ENCODE measurements around the gene FIBP. TPM values are rescaled to one million over a fixed set of nuclear protein-coding genes. Genes with fewer than 3 reads are reported as not detected.

Gene FIBP
- total RNA-seq, 1 experiment from 2014 or later: 221 TPM

- BruUV-seq (replicated peaks): no TSS peak
Observed at GRCh38 chr11:65919141-65919572, 30.9 kb upstream of the FIBP start, which contains the start of gene DRAP1. Gene DRAP1 (plus strand): TSS chr11:65919426. CDS start chr11:65919502, 76 bp downstream.

GRCh38 chr11:65918211-65919140, 30.2 kb upstream of the FIBP start, which contains the start of gene C11orf68:
Gene C11orf68 (minus strand): TSS chr11:65919062. CDS start chr11:65919031, 31 bp downstream.
- peak within 1 kb of the TSS; percentile 93 for H3K27ac ChIP-seq (ENCODE audit: low read length)
- peak; percentile 9 for ATAC-seq
- CTCF ChIA-PET: interaction anchor here (0.6 kb wide), 1 partner anchor 18 kb away, joined by 3 read pairs; no protein-coding TSS in a partner anchor

More at GRCh38 chr11:65919141-65919572, 30.9 kb upstream of the FIBP start, which contains the start of gene DRAP1:
- POLR2A ChIA-PET (ENCODE audit: unreplicated experiment): interaction anchor here (0.6 kb wide), 2 partner anchors 28 to 31 kb away, joined by 3 to 13 read pairs; partner anchors contain the start of gene FIBP
- Histone ChIP-seq H3K36me3 (ENCODE audit: low read depth, low read length) (peaks cover 17% of the 10 kb centered on the region; the same call in 1 of the 2 replicates), H3K9me3 (ENCODE audit: low read length) (no peaks in the 10 kb centered on the region), H3K4me1 (ENCODE audit: insufficient read depth, low read length) (peaks cover 46% of the 10 kb centered on the region), H3K79me2 (ENCODE audit: low read length) (peaks cover 75% of the 10 kb centered on the region), H3K27me3 (ENCODE audit: low read length) (no peaks in the 10 kb centered on the region), H3K9ac (ENCODE audit: low read length) (peak within 1 kb of the TSS; percentile 92), H3K4me3 (ENCODE audit: low read length) (peak within 1 kb of the TSS; percentile 82), H3K9me2 (replicated peaks; ENCODE audit: low read length) (no peaks in the 10 kb centered on the region), H3F3A (ENCODE audit: low read length, unreplicated experiment) (peaks cover 8% of the 10 kb centered on the region), H3K27ac (ENCODE audit: low read length) (peak within 1 kb of the TSS; percentile 93), H3K4me2 (ENCODE audit: low read length) (peak within 1 kb of the TSS; percentile 93), H4K20me1 (ENCODE audit: low read length) (0 out of 2 replicates have a peak, but pooled peaks cover 6% of the 10 kb centered on the region), H2AFZ (ENCODE audit: low read length) (peak within 1 kb of the TSS; percentile 58)
- ATAC-seq: peak; percentile 53
- intact Hi-C loops (cut with micrococcal nuclease): no loop called here
- TF ChIP-seq CTCF (conservative IDR thresholded peaks at IDR 0.05; ENCODE audit: low read depth, low read length): no peak
- no peak for TF ChIP-seq EZH2phosphoT487 (IDR thresholded peaks at IDR 0.05; ENCODE audit: borderline replicate concordance, low read length)
- TF ChIP-seq EZH2 (IDR thresholded peaks at IDR 0.05; ENCODE audit: low read length, unreplicated experiment): no peak
- DNase-seq: peak; percentile 98
- CTCF ChIA-PET: no interaction called here

More at GRCh38 chr11:65918211-65919140, 30.2 kb upstream of the FIBP start, which contains the start of gene C11orf68:
- Histone ChIP-seq H4K20me1 (ENCODE audit: low read length) (0 out of 2 replicates have a peak, but pooled peaks cover 6% of the 10 kb centered on the region), H3K4me3 (ENCODE audit: low read length) (peak within 1 kb of the TSS; percentile 82), H3K27me3 (ENCODE audit: low read length) (no peaks in the 10 kb centered on the region), H3F3A (ENCODE audit: low read length, unreplicated experiment) (peaks cover 8% of the 10 kb centered on the region), H3K79me2 (ENCODE audit: low read length) (peaks cover 81% of the 10 kb centered on the region), H2AFZ (ENCODE audit: low read length) (peak within 1 kb of the TSS; percentile 58), H3K36me3 (ENCODE audit: low read depth, low read length) (peaks cover 17% of the 10 kb centered on the region; the same call in 1 of the 2 replicates), H3K4me1 (ENCODE audit: insufficient read depth, low read length) (peaks cover 52% of the 10 kb centered on the region), H3K9ac (ENCODE audit: low read length) (peak within 1 kb of the TSS; percentile 92), H3K4me2 (ENCODE audit: low read length) (peak within 1 kb of the TSS; percentile 93), H3K9me2 (replicated peaks; ENCODE audit: low read length) (no peaks in the 10 kb centered on the region), H3K9me3 (ENCODE audit: low read length) (no peaks in the 10 kb centered on the region)
- intact Hi-C loops (cut with micrococcal nuclease): no loop called here
- peak; percentile 50 for DNase-seq
- POLR2A ChIA-PET (ENCODE audit: unreplicated experiment): interaction anchor here (0.5 to 1.2 kb wide), 6 partner anchors 23 to 345 kb away, joined by 3 to 17 read pairs (median 3); partner anchors contain the start of genes CCDC85B and FIBP
- no peak for TF ChIP-seq EZH2phosphoT487 (IDR thresholded peaks at IDR 0.05; ENCODE audit: borderline replicate concordance, low read length)
- TF ChIP-seq EZH2 (IDR thresholded peaks at IDR 0.05; ENCODE audit: low read length, unreplicated experiment): no peak
- TF ChIP-seq CTCF (conservative IDR thresholded peaks at IDR 0.05; ENCODE audit: low read depth, low read length): no peak
- TSS peak; percentile 64 for BruUV-seq (replicated peaks)
